H1 (cell line): ENCODE data around the gene CTNNA3. TPM values are rescaled to one million over a fixed set of nuclear protein-coding genes. Genes with fewer than 3 reads are reported as not detected.

Experiments used
- CTCF ChIA-PET: fragments of 300-600 bp; sonication (Branson Sonifier 250); formaldehyde crosslinking; loops from one replicate; lab custom pipeline; 2021; ENCODE audit not compliant: partially characterized antibody; lab: Charles Lee
- POLR2A ChIA-PET: fragments of 300-600 bp; sonication (Branson Sonifier 250); formaldehyde crosslinking; loops from one replicate; lab custom pipeline; 2021; ENCODE audit warnings: inconsistent platforms; ENCODE audit not compliant: partially characterized antibody; lab: Charles Lee
- DNase-seq, 2 experiments: peaks; one replicate each; pipeline versions ENCODE4 v3.0.0 to v3.0.0-alpha.2; 2010 to 2022; ENCODE audit warnings: low spot score in 2 of 2, low read depth in 1 of 2, mixed read lengths in 1 of 2
- FAIRE-seq: peaks from 2 replicates; lab custom pipeline; 2011; peaks lifted over from hg19 to GRCh38; lab: Jason Lieb, UNC
- H2AFZ ChIP-seq: 2 replicates; pipeline ENCODE4 v1.8.1; 2012; ENCODE audit warnings: low read length, inconsistent platforms
- H2AK5ac ChIP-seq: 2 replicates; pipeline ENCODE4 v1.6.1; 2013; ENCODE audit warnings: low read depth, low read length
- H2BK120ac ChIP-seq: replicated peaks from 2 replicates; pipeline ENCODE3; 2013; ENCODE audit warnings: low read depth, low read length, inconsistent platforms
- H2BK12ac ChIP-seq: 2 replicates; pipeline ENCODE4 v1.6.1; 2013; ENCODE audit warnings: low read depth, low read length
- H2BK15ac ChIP-seq: 2 replicates; pipeline ENCODE4 v1.6.1; 2013; ENCODE audit warnings: low read length
- H2BK20ac ChIP-seq: 2 replicates; pipeline ENCODE4 v1.6.1; 2013; ENCODE audit warnings: low read length
- H2BK5ac ChIP-seq: 2 replicates; pipeline ENCODE4 v1.6.1; 2013; ENCODE audit warnings: low read depth, low read length
- H3K14ac ChIP-seq: 2 replicates; pipeline ENCODE4 v1.6.1; 2013; ENCODE audit warnings: inconsistent platforms; ENCODE audit not compliant: insufficient read length
- H3K18ac ChIP-seq: 2 replicates; pipeline ENCODE4 v1.6.1; 2013; ENCODE audit warnings: low read length; ENCODE audit errors: extremely low read depth
- H3K23ac ChIP-seq: 2 replicates; pipeline ENCODE4 v1.6.1; 2013; ENCODE audit warnings: inconsistent platforms; ENCODE audit not compliant: insufficient read length
- H3K23me2 ChIP-seq: 2 replicates; pipeline ENCODE4 v1.6.1; 2013; ENCODE audit warnings: low read depth, low read length
- H3K27ac ChIP-seq: 2 replicates; pipeline ENCODE4 v1.6.1; 2011; ENCODE audit warnings: low read depth, low read length, inconsistent platforms
- H3K27me3 ChIP-seq, 4 experiments: replicated peaks in 1 of 4; 1 replicate in 1 of 4; 2 replicates in 3 of 4; pipeline versions ENCODE4 v1.6.1 to v1.8.1; 2011 to 2013; ENCODE audit warnings: low read length in 3 of 4, mild to moderate bottlenecking in 3 of 4, inconsistent platforms in 2 of 4, mixed read lengths in 2 of 4, moderate library complexity in 1 of 4; ENCODE audit not compliant: control insufficient read depth in 3 of 4, insufficient read depth in 3 of 4; ENCODE audit errors: extremely low read depth in 1 of 4
- H3K36me3 ChIP-seq, 4 experiments: 2 replicates each; pipeline versions ENCODE4 v1.6.1 to v1.8.1; 2011 to 2013; ENCODE audit warnings: mild to moderate bottlenecking in 4 of 4, low read length in 3 of 4, moderate library complexity in 2 of 4, control low read depth in 1 of 4, inconsistent platforms in 1 of 4; ENCODE audit not compliant: insufficient read depth in 4 of 4, control insufficient read depth in 2 of 4
- H3K4ac ChIP-seq: replicated peaks from 2 replicates; pipeline ENCODE3; 2013; ENCODE audit warnings: low read length, low read depth, mixed read lengths, inconsistent platforms; ENCODE audit not compliant: insufficient read length
- H3K4me1 ChIP-seq, 4 experiments: replicated peaks in 1 of 4; 1 replicate in 1 of 4; 2 replicates in 3 of 4; pipeline versions ENCODE4 v1.6.1 to v1.8.1; 2011 to 2013; ENCODE audit warnings: low read length in 3 of 4, inconsistent platforms in 2 of 4, mixed read lengths in 1 of 4; ENCODE audit not compliant: insufficient read depth in 4 of 4, control insufficient read depth in 3 of 4
- H3K4me2 ChIP-seq, 2 experiments: 2 replicates each; pipeline versions ENCODE4 v1.6.1 to v1.8.1; 2011 to 2013; ENCODE audit warnings: low read depth in 2 of 2, low read length in 2 of 2, control low read depth in 1 of 2, inconsistent platforms in 1 of 2, mild to moderate bottlenecking in 1 of 2; ENCODE audit not compliant: insufficient read depth in 1 of 2
- H3K4me3 ChIP-seq, 4 experiments: fragments of 200-600, 300-600 bp in 1 of 4; sonication (generic), shearing (Covaris generic), sonication (Bioruptor Twin) in 1 of 4; 2 replicates each; pipeline versions ENCODE4 v1.5.1 to v1.8.1; 2011 to 2016; ENCODE audit warnings: low read length in 4 of 4, low read depth in 3 of 4, control low read depth in 2 of 4, inconsistent platforms in 2 of 4, mild to moderate bottlenecking in 2 of 4, mixed read lengths in 1 of 4, moderate library complexity in 1 of 4; ENCODE audit not compliant: insufficient read depth in 2 of 4; ENCODE audit errors: extremely low read depth in 1 of 4
- H3K56ac ChIP-seq: replicated peaks from 2 replicates; pipeline ENCODE3; 2013; ENCODE audit warnings: low read depth, mild to moderate bottlenecking, mixed read lengths, low read length, inconsistent platforms; ENCODE audit not compliant: insufficient read length
- H3K79me1 ChIP-seq: 2 replicates; pipeline ENCODE4 v1.6.1; 2013; ENCODE audit warnings: low read depth, low read length, control low read depth
- H3K79me2 ChIP-seq, 2 experiments: 2 replicates each; pipeline versions ENCODE4 v1.6.1 to v1.8.1; 2012 to 2013; ENCODE audit warnings: low read length in 2 of 2, mild to moderate bottlenecking in 2 of 2, inconsistent platforms in 1 of 2; ENCODE audit not compliant: insufficient read depth in 2 of 2, control insufficient read depth in 1 of 2
- H3K9ac ChIP-seq, 4 experiments: replicated peaks in 1 of 4; 1 replicate in 1 of 4; 2 replicates in 3 of 4; pipeline versions ENCODE4 v1.6.1 to v1.8.1; 2011 to 2013; ENCODE audit warnings: low read depth in 3 of 4, low read length in 3 of 4, control low read depth in 2 of 4, mild to moderate bottlenecking in 2 of 4, moderate library complexity in 2 of 4, inconsistent platforms in 1 of 4; ENCODE audit errors: extremely low read depth in 1 of 4
- H3K9me3 ChIP-seq, 2 experiments: 2 replicates each; pipeline versions ENCODE4 v1.6.1 to v1.8.1; 2012 to 2013; ENCODE audit warnings: mild to moderate bottlenecking in 2 of 2, moderate library complexity in 2 of 2, control low read depth in 1 of 2, inconsistent platforms in 1 of 2, low read depth in 1 of 2, low read length in 1 of 2, mixed read lengths in 1 of 2; ENCODE audit not compliant: insufficient read depth in 2 of 2
- H4K20me1 ChIP-seq, 2 experiments: replicated peaks in 1 of 2; 2 replicates each; pipeline versions ENCODE3 to v1.8.1; 2011 to 2013; ENCODE audit warnings: inconsistent platforms in 2 of 2, low read length in 2 of 2, mild to moderate bottlenecking in 1 of 2; ENCODE audit not compliant: insufficient read depth in 2 of 2, control insufficient read depth in 1 of 2
- H4K5ac ChIP-seq: 2 replicates; pipeline ENCODE4 v1.6.1; 2013; ENCODE audit warnings: low read length, low read depth, mixed read lengths, inconsistent platforms; ENCODE audit not compliant: insufficient read length
- H4K8ac ChIP-seq: 2 replicates; pipeline ENCODE4 v1.8.0; 2013; ENCODE audit warnings: mild to moderate bottlenecking, moderate library complexity, low read length, inconsistent platforms; ENCODE audit not compliant: insufficient read depth; ENCODE audit errors: extremely low read depth
- H4K91ac ChIP-seq: replicated peaks from 2 replicates; pipeline ENCODE3; 2013; ENCODE audit warnings: low read length, mixed read lengths, inconsistent platforms; ENCODE audit not compliant: insufficient read length
- ASH2L ChIP-seq: fragments of 200-600, 300-600 bp; sonication (generic); IDR thresholded peaks from one replicate; pipeline ENCODE4 v1.7.1; 2017; ENCODE audit warnings: low read length
- CEBPB ChIP-seq: IDR thresholded peaks from 2 replicates; pipeline ENCODE4 v1.6.1; 2012; ENCODE audit warnings: low read depth, low read length
- CREB1 ChIP-seq: IDR thresholded peaks from 2 replicates; pipeline ENCODE4 v1.6.1; 2012; ENCODE audit warnings: inconsistent platforms
- GTF2F1 ChIP-seq: IDR thresholded peaks from 2 replicates; pipeline ENCODE4 v1.6.1; 2012; ENCODE audit warnings: low read depth, low read length, improper control_type of control experiment, borderline replicate concordance
- KDM4A ChIP-seq: IDR thresholded peaks from one replicate; pipeline ENCODE4 v1.7.1; 2012; ENCODE audit warnings: low read depth, mild to moderate bottlenecking, moderate library complexity, low read length, inconsistent platforms; ENCODE audit not compliant: severe bottlenecking
- POU5F1 ChIP-seq: IDR thresholded peaks from 2 replicates; pipeline ENCODE4 v1.6.1; 2011; ENCODE audit warnings: low read depth, mild to moderate bottlenecking, low read length, moderate library complexity
- SRF ChIP-seq: IDR thresholded peaks from 2 replicates; pipeline ENCODE4 v1.6.1; 2011; ENCODE audit warnings: mild to moderate bottlenecking, low read depth, low read length, moderate library complexity
- TCF12 ChIP-seq: IDR thresholded peaks from 2 replicates; pipeline ENCODE4 v1.6.1; 2011; ENCODE audit warnings: low read depth, mild to moderate bottlenecking, low read length
- YY1 ChIP-seq: IDR thresholded peaks from 2 replicates; pipeline ENCODE4 v1.6.1; 2011; ENCODE audit warnings: low read depth, mild to moderate bottlenecking, low read length
- ZNF274 ChIP-seq: IDR thresholded peaks from 2 replicates; pipeline ENCODE4 v1.7.0; 2012; ENCODE audit warnings: low read length, borderline replicate concordance; ENCODE audit errors: extremely low read depth
- polyA plus RNA-seq, 7 experiments: library from polyadenylated mRNA; depleted of rRNA in 3 of 7; stranded (reverse) in 5 of 7; unstranded in 2 of 7; fragments of >200 nt in 5 of 7; fragments of 200-250 nt in 2 of 7; gene quantifications; 1 replicate in 5 of 7; 2 replicates in 1 of 7; 4 replicates in 1 of 7; pipeline versions ENCODE4 v1.2.1 to v1.2.3, GENCODE V29; 2011 to 2013; ENCODE audit warnings: missing spikeins in 2 of 7, mixed read lengths in 2 of 7
- total RNA-seq: library from RNA; stranded (reverse); fragmentation: NEBNext Ultra II Directional; extraction: Animal tissue kit (Norgen Biotek cat#: 25700); gene quantifications from 2 replicates; pipeline ENCODE4 v1.2.1, GENCODE V29; 2021

CTNNA3 gene
- total and polyA plus RNA-seq, 2 of the 8 experiments (the other 6 are each of a cell fraction or from before 2014, with no cell fraction given) = 1.3 to 1.5 TPM

- Histone ChIP-seq H2BK5ac (no peak overlapping the region), H3K9ac (no peak overlapping the region), H3K36me3 (no peaks in the 10 kb centered on the region; a peak in 1 of 8 replicates), H3K79me2 (no peaks in the 10 kb centered on the region), H2BK15ac (no peak overlapping the region), H2BK12ac (no peak overlapping the region), H3K4me2 (no peak overlapping the region), H2BK120ac (no peak overlapping the region), H3K56ac (no peak overlapping the region), H3K23me2 (no peaks in the 10 kb centered on the region), H2AK5ac (no peak overlapping the region), H3K27ac (no peak overlapping the region), H2AFZ (no peak overlapping the region), H3K23ac (no peak overlapping the region), H3K4ac (no peak overlapping the region), H2BK20ac (no peak overlapping the region), H4K91ac (no peak overlapping the region), H3K9me3 (peaks cover 4 to 11% of the 10 kb centered on the region in 2 experiments; a peak in 3 of 4 replicates), H3K4me1 (no peaks in the 10 kb centered on the region), H3K14ac (no peak overlapping the region), H3K27me3 (no peaks in the 10 kb centered on the region), H3K4me3 (no peak overlapping the region), H4K8ac (no peak overlapping the region), H4K20me1 (no peaks in the 10 kb centered on the region), H3K18ac (no peak overlapping the region), H3K79me1 (no peaks in the 10 kb centered on the region), H4K5ac (no peak overlapping the region)
- no peak for DNase-seq
- TF ChIP-seq YY1 = no peak
- TF ChIP-seq CREB1 = no peak
- no peak for TF ChIP-seq GTF2F1
- no peak for TF ChIP-seq KDM4A
- TF ChIP-seq SRF = no peak
- TF ChIP-seq POU5F1 = no peak
- no peak for TF ChIP-seq ASH2L
- TF ChIP-seq ZNF274 = no peak
- TF ChIP-seq CEBPB = no peak
- no peak for TF ChIP-seq TCF12
- FAIRE-seq = no peak
- ChIA-PET POLR2A (no interaction called here), CTCF (no interaction called here)
Observed at GRCh38 chr10:66656499-66656898, 1039.5 kb downstream of the CTNNA3 start.
